Measurements from ENCODE around the gene ASCL5. TPM values are rescaled to one million over a fixed set of nuclear protein-coding genes. Genes with fewer than 3 reads are reported as not detected.

Gene ASCL5
- total RNA-seq, 6 experiments from 2014 or later: not detected

GRCh38 chr1:201157949-201158348 lies 31.0 kb upstream of the ASCL5 start:
- TF ChIP-seq CTCF (IDR thresholded peaks at IDR 0.05) (no peak), POLR2A (IDR thresholded peaks at IDR 0.05) (no peak)
- Histone ChIP-seq H3K27ac (no peak overlapping the region), H3K27me3 (no peaks in the 10 kb centered on the region), H3K4me1 (peaks cover 0 to 6% (median 2%) of the 10 kb centered on the region in 4 donors), H3K36me3 (no peaks in the 10 kb centered on the region), H3K9me3 (no peaks in the 10 kb centered on the region), H3K4me3 (no peak overlapping the region)
- intact Hi-C loops (cut with DNase I): no loop called here
- 67% methylated on average over 1 of the region's 2 CpGs for WGBS (ENCODE audit: insufficient coverage, low coverage, low lambda C conversion rate, missing lambda C conversion rate)
- DNase-seq (peak in 1 of 3 donors; percentile 7), ATAC-seq (no peak)

GRCh38 chr1:201156819-201157218 lies 29.8 kb upstream of the ASCL5 start:
- Histone ChIP-seq H3K4me1 (peaks cover 0 to 6% (median 2%) of the 10 kb centered on the region in 4 donors), H3K9me3 (no peaks in the 10 kb centered on the region), H3K36me3 (no peaks in the 10 kb centered on the region), H3K27ac (no peak overlapping the region), H3K27me3 (no peaks in the 10 kb centered on the region), H3K4me3 (no peak overlapping the region)
- DNase-seq (no peak), ATAC-seq (no peak)
- TF ChIP-seq POLR2A (IDR thresholded peaks at IDR 0.05): no peak
- no peak for TF ChIP-seq CTCF (IDR thresholded peaks at IDR 0.05)
- intact Hi-C loops (cut with DNase I): no loop called here

GRCh38 chr1:201156346-201156745 lies 29.4 kb upstream of the ASCL5 start:
- no peak overlapping the region for H3K27ac ChIP-seq
- WGBS (ENCODE audit: insufficient coverage, low coverage, low lambda C conversion rate, missing lambda C conversion rate): 70% methylated on average over 3 of the region's 3 CpGs

GRCh38 chr1:201155354-201155753 lies 28.4 kb upstream of the ASCL5 start:
- WGBS (ENCODE audit: insufficient coverage, low coverage, low lambda C conversion rate, missing lambda C conversion rate): 83% methylated on average over 1 of the region's 2 CpGs
- Histone ChIP-seq H3K4me3 (no peak overlapping the region), H3K27ac (no peak overlapping the region), H3K36me3 (peaks cover 0 to 6% (median 0%) of the 10 kb centered on the region in 4 donors), H3K4me1 (peaks cover 0 to 6% (median 2%) of the 10 kb centered on the region in 4 donors), H3K27me3 (no peaks in the 10 kb centered on the region), H3K9me3 (no peaks in the 10 kb centered on the region)
- DNase-seq (no peak), ATAC-seq (no peak)
- intact Hi-C loops (cut with DNase I): no loop called here
- TF ChIP-seq POLR2A (IDR thresholded peaks at IDR 0.05): no peak
- no peak for TF ChIP-seq CTCF (IDR thresholded peaks at IDR 0.05)

More at GRCh38 chr1:201156346-201156745, 29.4 kb upstream of the ASCL5 start:
- Histone ChIP-seq H3K4me3 (no peak overlapping the region), H3K4me1 (peaks cover 0 to 6% (median 2%) of the 10 kb centered on the region in 4 donors), H3K9me3 (no peaks in the 10 kb centered on the region), H3K27me3 (no peaks in the 10 kb centered on the region), H3K36me3 (no peaks in the 10 kb centered on the region)
- ATAC-seq: no peak
- intact Hi-C loops (cut with DNase I): no loop called here
- no peak for TF ChIP-seq POLR2A (IDR thresholded peaks at IDR 0.05)
- no peak for TF ChIP-seq CTCF (IDR thresholded peaks at IDR 0.05)
- no peak for DNase-seq
